ENCODE data around the gene GZMB. TPM values are rescaled to one million over a fixed set of nuclear protein-coding genes. Genes with fewer than 3 reads are reported as not detected.

Gene GZMB
- total RNA-seq, 2 experiments from 2014 or later, result not detected

DNA sequence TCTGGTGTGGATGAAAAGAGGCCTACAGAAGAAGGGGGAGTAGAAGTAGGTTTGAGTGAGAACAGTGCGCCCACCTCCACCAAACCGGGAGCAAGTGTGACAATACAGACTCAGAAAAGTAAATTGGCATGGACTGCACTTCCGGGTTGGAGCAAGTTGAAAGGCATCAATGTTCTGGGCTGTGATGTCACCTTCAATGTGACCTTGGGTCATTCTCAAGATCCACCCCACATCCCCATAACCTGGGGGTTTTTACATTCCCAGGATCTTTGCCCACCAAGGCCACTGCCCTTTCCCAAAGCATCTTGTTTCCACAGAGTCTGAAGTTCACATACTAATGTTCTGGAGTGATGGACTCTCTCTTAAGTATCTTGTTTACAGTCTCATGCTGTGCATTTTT is 5.3 kb upstream of the GZMB start:
- H4K20me1 ChIP-seq (ENCODE audit: insufficient read depth, low read length), result no peaks in the 10 kb centered on the region
- POLR2A ChIA-PET, result no interaction called here
- intact Hi-C loops (cut with micrococcal nuclease; ENCODE audit: unreplicated experiment), result no loop called here

DNA sequence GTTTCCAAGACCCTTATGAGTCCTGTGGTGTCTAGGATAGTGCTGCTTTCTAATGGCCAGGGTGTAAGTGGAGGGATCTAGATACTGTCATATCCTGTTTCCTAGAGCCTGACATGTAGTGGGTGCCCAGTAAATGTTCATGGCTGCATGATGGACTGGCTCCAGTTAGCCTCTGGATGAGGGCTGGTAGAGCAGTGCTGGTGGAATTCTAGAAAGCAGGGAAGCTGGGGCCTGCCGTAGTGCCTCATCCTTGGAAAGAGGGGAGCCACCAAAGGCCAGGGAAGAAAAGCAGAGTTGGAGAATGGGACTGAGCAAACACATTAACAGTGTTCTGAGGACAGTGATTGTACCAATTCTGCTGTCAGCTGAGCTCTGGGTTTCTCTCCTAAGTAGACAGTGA is 637 bp downstream of the GZMB start:
- no peak overlapping the region for H3K27ac ChIP-seq (ENCODE audit: low read depth, low read length, poor library complexity, severe bottlenecking)
- POLR2A ChIA-PET, result no interaction called here
- H3K36me3 ChIP-seq (ENCODE audit: insufficient read depth, low read length), result no peaks in the 10 kb centered on the region
- no peak overlapping the region for H2AFZ ChIP-seq (ENCODE audit: low read length)
- no peaks in the 10 kb centered on the region for H3K9me3 ChIP-seq (ENCODE audit: low read length)
- no TSS peak for BruUV-seq (replicated peaks)
- CTCF ChIA-PET (ENCODE audit: unreplicated experiment), result no interaction called here
- intact Hi-C loops (cut with micrococcal nuclease; ENCODE audit: unreplicated experiment), result no loop called here
- H3K79me2 ChIP-seq (ENCODE audit: insufficient read depth, low read depth, low read length), result no peaks in the 10 kb centered on the region
- DNase-seq (ENCODE audit: low spot score), result no peak
- H3K4me2 ChIP-seq (ENCODE audit: low read length), result no peak overlapping the region
- H3K9me2 ChIP-seq (ENCODE audit: insufficient read depth, low read length), result no peaks in the 10 kb centered on the region
- TF ChIP-seq, protein P1, sequence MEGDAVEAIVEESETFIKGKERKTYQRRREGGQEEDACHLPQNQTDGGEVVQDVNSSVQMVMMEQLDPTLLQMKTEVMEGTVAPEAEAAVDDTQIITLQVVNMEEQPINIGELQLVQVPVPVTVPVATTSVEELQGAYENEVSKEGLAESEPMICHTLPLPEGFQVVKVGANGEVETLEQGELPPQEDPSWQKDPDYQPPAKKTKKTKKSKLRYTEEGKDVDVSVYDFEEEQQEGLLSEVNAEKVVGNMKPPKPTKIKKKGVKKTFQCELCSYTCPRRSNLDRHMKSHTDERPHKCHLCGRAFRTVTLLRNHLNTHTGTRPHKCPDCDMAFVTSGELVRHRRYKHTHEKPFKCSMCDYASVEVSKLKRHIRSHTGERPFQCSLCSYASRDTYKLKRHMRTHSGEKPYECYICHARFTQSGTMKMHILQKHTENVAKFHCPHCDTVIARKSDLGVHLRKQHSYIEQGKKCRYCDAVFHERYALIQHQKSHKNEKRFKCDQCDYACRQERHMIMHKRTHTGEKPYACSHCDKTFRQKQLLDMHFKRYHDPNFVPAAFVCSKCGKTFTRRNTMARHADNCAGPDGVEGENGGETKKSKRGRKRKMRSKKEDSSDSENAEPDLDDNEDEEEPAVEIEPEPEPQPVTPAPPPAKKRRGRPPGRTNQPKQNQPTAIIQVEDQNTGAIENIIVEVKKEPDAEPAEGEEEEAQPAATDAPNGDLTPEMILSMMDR (conservative IDR thresholded peaks at IDR 0.05; ENCODE audit: low read length), result no peak
- TF ChIP-seq EZH2phosphoT487 (IDR thresholded peaks at IDR 0.05; ENCODE audit: borderline replicate concordance, low read depth, low read length), result no peak
- no peak overlapping the region for H3K4me3 ChIP-seq (ENCODE audit: low read depth, low read length, poor library complexity, severe bottlenecking)
- H3K4me1 ChIP-seq (ENCODE audit: insufficient read depth, low read length, poor library complexity, severe bottlenecking), result no peaks in the 10 kb centered on the region
- no peaks in the 10 kb centered on the region for H4K20me1 ChIP-seq (ENCODE audit: insufficient read depth, low read length)

More for the DNA sequence above, 5.3 kb upstream of the GZMB start:
- Histone ChIP-seq H3K4me3 (ENCODE audit: low read depth, low read length, poor library complexity, severe bottlenecking) (no peak overlapping the region), H3K79me2 (ENCODE audit: insufficient read depth, low read depth, low read length) (no peaks in the 10 kb centered on the region), H3K9me3 (ENCODE audit: low read length) (no peaks in the 10 kb centered on the region), H3K9me2 (ENCODE audit: insufficient read depth, low read length) (no peaks in the 10 kb centered on the region), H2AFZ (ENCODE audit: low read length) (no peak overlapping the region), H3K36me3 (ENCODE audit: insufficient read depth, low read length) (no peaks in the 10 kb centered on the region), H3K27ac (ENCODE audit: low read depth, low read length, poor library complexity, severe bottlenecking) (no peak overlapping the region), H3K4me2 (ENCODE audit: low read length) (no peak overlapping the region), H3K4me1 (ENCODE audit: insufficient read depth, low read length, poor library complexity, severe bottlenecking) (no peaks in the 10 kb centered on the region)
- CTCF ChIA-PET (ENCODE audit: unreplicated experiment), result no interaction called here
- no TSS peak for BruUV-seq (replicated peaks)
- DNase-seq (ENCODE audit: low spot score), result no peak
- TF ChIP-seq, protein P1 (conservative IDR thresholded peaks at IDR 0.05; ENCODE audit: low read length), result no peak
- TF ChIP-seq EZH2phosphoT487 (IDR thresholded peaks at IDR 0.05; ENCODE audit: borderline replicate concordance, low read depth, low read length), result no peak

DNA sequence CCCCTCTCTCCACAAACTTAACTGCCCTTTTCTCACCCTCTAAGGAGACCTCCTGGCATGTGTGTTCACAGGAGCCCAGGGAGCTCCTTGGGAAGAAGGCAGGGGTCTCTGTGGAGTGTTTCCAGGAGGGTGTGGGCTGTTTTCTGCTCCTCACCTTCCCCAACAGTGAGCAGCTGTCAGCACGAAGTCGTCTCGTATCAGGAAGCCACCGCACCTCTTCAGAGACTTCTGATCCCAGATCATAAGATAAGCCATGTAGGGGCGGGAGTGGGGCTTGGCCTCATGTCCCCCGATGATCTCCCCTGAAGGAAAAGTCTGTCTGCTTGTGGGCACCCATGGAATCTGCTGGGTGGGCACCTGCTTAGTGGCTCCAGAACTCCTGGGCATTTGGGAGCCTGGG is 1.2 kb downstream of the GZMB start:
- Histone ChIP-seq H3K4me3 (ENCODE audit: low read depth, low read length, poor library complexity, severe bottlenecking) (no peak overlapping the region), H3K9me2 (ENCODE audit: insufficient read depth, low read length) (no peaks in the 10 kb centered on the region), H3K79me2 (ENCODE audit: insufficient read depth, low read depth, low read length) (no peaks in the 10 kb centered on the region), H3K4me2 (ENCODE audit: low read length) (no peak overlapping the region), H3K4me1 (ENCODE audit: insufficient read depth, low read length, poor library complexity, severe bottlenecking) (no peaks in the 10 kb centered on the region), H4K20me1 (ENCODE audit: insufficient read depth, low read length) (no peaks in the 10 kb centered on the region), H2AFZ (ENCODE audit: low read length) (no peak overlapping the region), H3K9me3 (ENCODE audit: low read length) (no peaks in the 10 kb centered on the region), H3K36me3 (ENCODE audit: insufficient read depth, low read length) (no peaks in the 10 kb centered on the region), H3K27ac (ENCODE audit: low read depth, low read length, poor library complexity, severe bottlenecking) (no peak overlapping the region)
- TF ChIP-seq, protein P1 (conservative IDR thresholded peaks at IDR 0.05; ENCODE audit: low read length), result no peak
- TF ChIP-seq EZH2phosphoT487 (IDR thresholded peaks at IDR 0.05; ENCODE audit: borderline replicate concordance, low read depth, low read length), result no peak
- POLR2A ChIA-PET, result no interaction called here
- no TSS peak for BruUV-seq (replicated peaks)
- intact Hi-C loops (cut with micrococcal nuclease; ENCODE audit: unreplicated experiment), result no loop called here
- no peak for DNase-seq (ENCODE audit: low spot score)
- CTCF ChIA-PET (ENCODE audit: unreplicated experiment), result no interaction called here

Data from OCI-LY7 (cell line).